Endothelial cell of umbilical vein (primary cell): Measurements from ENCODE around the gene TEKT5. TPM values are rescaled to one million over a fixed set of nuclear protein-coding genes. Genes with fewer than 3 reads are reported as not detected.

Experiments
- BruUV-seq: library from RNA; stranded (reverse); fragments of 400-500 nt; replicated peaks from 2 replicates; lab custom pipeline; 2021; lab: Mats Ljungman, UMichigan
- CTCF ChIA-PET: fragments of 300-600, 350-600 bp; sonication (Branson Sonifier 250); formaldehyde crosslinking; loops from one replicate; lab custom pipeline; 2021; ENCODE audit warnings: antibody characterized with exemption, inconsistent platforms; lab: Charles Lee
- POLR2A ChIA-PET: fragments of 300-600, 350-600 bp; sonication (Branson Sonifier 250); formaldehyde crosslinking; loops from one replicate; lab custom pipeline; 2021; ENCODE audit warnings: antibody characterized with exemption, inconsistent platforms; lab: Charles Lee
- DNase-seq: peaks from one replicate; pipeline ENCODE4 v3.0.0-alpha.2; 2011; ENCODE audit warnings: low read depth, low spot score
- FAIRE-seq: peaks from 2 replicates; lab custom pipeline; 2011; peaks lifted over from hg19 to GRCh38; lab: Jason Lieb, UNC
- H2AFZ ChIP-seq: 2 replicates; pipeline ENCODE4 v1.6.0; 2012; ENCODE audit warnings: low read depth, low read length, control low read depth, inconsistent platforms
- H3K27ac ChIP-seq: 2 replicates; pipeline ENCODE4 v1.5.1; 2011; ENCODE audit warnings: low read depth, mild to moderate bottlenecking, control low read depth, low read length, moderate library complexity; ENCODE audit not compliant: insufficient read depth
- H3K27me3 ChIP-seq, 2 experiments: 2 replicates each; pipeline versions ENCODE4 v1.6.0 to v1.6.1; 2011; ENCODE audit warnings: low read length in 2 of 2, mixed read lengths in 1 of 2; ENCODE audit not compliant: control insufficient read depth in 2 of 2, insufficient read depth in 2 of 2
- H3K36me3 ChIP-seq, 2 experiments: 2 replicates in 1 of 2; 3 replicates in 1 of 2; pipeline ENCODE4 v1.5.1; 2011; ENCODE audit warnings: low read length in 2 of 2, mild to moderate bottlenecking in 1 of 2, moderate library complexity in 1 of 2; ENCODE audit not compliant: control insufficient read depth in 2 of 2, insufficient read depth in 2 of 2; ENCODE audit errors: extremely low read depth in 1 of 2
- H3K4me1 ChIP-seq: 3 replicates; pipeline ENCODE4 v1.5.1; 2011; ENCODE audit warnings: mild to moderate bottlenecking, low read length; ENCODE audit not compliant: control insufficient read depth, insufficient read depth; ENCODE audit errors: extremely low read depth
- H3K4me2 ChIP-seq: 2 replicates; pipeline ENCODE4 v1.6.1; 2011; ENCODE audit warnings: low read length, control low read depth, mixed read lengths; ENCODE audit not compliant: insufficient read depth
- H3K4me3 ChIP-seq, 3 experiments: fragments of 200-600 bp in 1 of 3; sonication (generic), shearing (Covaris generic) in 1 of 3; replicated peaks in 1 of 3; 2 replicates each; pipeline ENCODE4 v1.5.1; 2011 to 2016; ENCODE audit warnings: control low read depth in 3 of 3, low read length in 3 of 3, mild to moderate bottlenecking in 2 of 3, inconsistent platforms in 1 of 3, low read depth in 1 of 3, moderate library complexity in 1 of 3; ENCODE audit not compliant: insufficient read depth in 1 of 3
- H3K79me2 ChIP-seq: 2 replicates; pipeline ENCODE4 v1.6.0; 2012; ENCODE audit warnings: low read length, inconsistent platforms; ENCODE audit not compliant: control insufficient read depth, insufficient read depth
- H3K9ac ChIP-seq: replicated peaks from 2 replicates; pipeline ENCODE3; 2011; ENCODE audit warnings: low read length, control low read depth; ENCODE audit not compliant: insufficient read depth; ENCODE audit errors: extremely low read depth
- H3K9me1 ChIP-seq: replicated peaks from 3 replicates; pipeline ENCODE4 v1.6.0; 2011; ENCODE audit warnings: mild to moderate bottlenecking, low read length; ENCODE audit not compliant: control insufficient read depth, insufficient read depth; ENCODE audit errors: extremely low read depth
- H3K9me3 ChIP-seq: replicated peaks from 2 replicates; pipeline ENCODE4 v1.5.1; 2012; ENCODE audit warnings: low read length, inconsistent platforms; ENCODE audit not compliant: control insufficient read depth, insufficient read depth
- H4K20me1 ChIP-seq: replicated peaks from 2 replicates; pipeline ENCODE3; 2011; ENCODE audit warnings: mild to moderate bottlenecking, low read length; ENCODE audit not compliant: control insufficient read depth, insufficient read depth; ENCODE audit errors: extremely low read depth
- CTCF ChIP-seq, 2 donors: IDR thresholded peaks; 1 replicate in 1 of 2; 2 replicates in 1 of 2; pipeline ENCODE4 v1.5.1; 2011; ENCODE audit warnings: low read length in 2 of 2, mild to moderate bottlenecking in 2 of 2, moderate library complexity in 2 of 2, control low read depth in 1 of 2, inconsistent platforms in 1 of 2, low read depth in 1 of 2; ENCODE audit not compliant: insufficient read depth in 1 of 2; ENCODE audit errors: extremely low read depth in 1 of 2
- EZH2 ChIP-seq: IDR thresholded peaks from 2 replicates; pipeline ENCODE4 v1.6.1; 2012; ENCODE audit warnings: borderline replicate concordance, low read depth, mild to moderate bottlenecking, moderate library complexity, low read length, inconsistent platforms; ENCODE audit not compliant: severe bottlenecking
- FOS ChIP-seq: IDR thresholded peaks from 2 replicates; pipeline ENCODE4 v1.6.1; 2011; ENCODE audit warnings: mild to moderate bottlenecking, low read length, moderate library complexity, borderline replicate concordance; ENCODE audit not compliant: insufficient read depth
- GATA2 ChIP-seq: IDR thresholded peaks from 2 replicates; pipeline ENCODE4 v1.7.0; 2011; ENCODE audit warnings: low read depth, mild to moderate bottlenecking, moderate library complexity, mixed read lengths, low read length; ENCODE audit not compliant: insufficient read length, insufficient read depth
- JUN ChIP-seq: IDR thresholded peaks from 2 replicates; pipeline ENCODE4 v1.6.1; 2011; ENCODE audit warnings: borderline replicate concordance, low read depth; ENCODE audit not compliant: insufficient read length, insufficient read depth
- MAX ChIP-seq: IDR thresholded peaks from 2 replicates; pipeline ENCODE4 v1.6.1; 2011; ENCODE audit not compliant: insufficient read depth, insufficient read length
- MYC ChIP-seq: IDR thresholded peaks from one replicate; pipeline ENCODE4 v1.6.1; 2011; ENCODE audit warnings: mild to moderate bottlenecking, low read depth, low read length
- POLR2A ChIP-seq: IDR thresholded peaks from 2 replicates; pipeline ENCODE4 v1.6.1; 2012; ENCODE audit warnings: low read depth, mild to moderate bottlenecking, control low read depth, low read length
- POLR2AphosphoS5 ChIP-seq: IDR thresholded peaks from 2 replicates; pipeline ENCODE4 v1.6.1; 2012; ENCODE audit warnings: low read depth, mild to moderate bottlenecking, control low read depth, low read length, moderate library complexity; ENCODE audit not compliant: insufficient read depth
- dilution Hi-C: fragments of 300-500 bp; cut with MboI; formaldehyde crosslinking; loops from one replicate; pipeline ENCODE4 v1.15.0; 2019; ENCODE audit warnings: low sequenced_read_pairs; ENCODE audit not compliant: extremely low pct_ligation_motif_present
- intact Hi-C: fragments of 100-400 bp; cut with micrococcal nuclease; formaldehyde crosslinking; loops from one replicate; pipeline ENCODE4 v1.10.0; 2022
- polyA plus RNA-seq, 4 experiments: library from polyadenylated mRNA; depleted of rRNA in 3 of 4; stranded (reverse) in 3 of 4; unstranded in 1 of 4; fragments of >200 nt; gene quantifications; 2 replicates each; pipeline versions ENCODE4 v1.2.1 to v1.2.3, GENCODE V29; 2011 to 2012; ENCODE audit warnings: missing spikeins in 1 of 4
- total RNA-seq: library from RNA; stranded (reverse); gene quantifications from 2 replicates; pipeline ENCODE4 v1.2.3, GENCODE V29; 2021

TEKT5 gene
- total and polyA plus RNA-seq, 2 donors (not counting 3 experiments of a cell fraction or from before 2014, with no cell fraction given), result not detected

- H3K36me3 ChIP-seq, result no peaks in the 10 kb centered on the region
- no TSS peak for BruUV-seq
- no peak overlapping the region for H3K27ac ChIP-seq
- POLR2A ChIA-PET, result no interaction called here
- H4K20me1 ChIP-seq, result no peaks in the 10 kb centered on the region
- no peaks in the 10 kb centered on the region for H3K9me1 ChIP-seq
- H2AFZ ChIP-seq, result no peak overlapping the region
- no peaks in the 10 kb centered on the region for H3K79me2 ChIP-seq
- intact Hi-C loops, result no loop called here
- CTCF ChIA-PET, result no interaction called here
- H3K4me2 ChIP-seq, result no peak overlapping the region
- no peaks in the 10 kb centered on the region for H3K4me1 ChIP-seq
- DNase-seq (no peak), FAIRE-seq (no peak)
- H3K27me3 ChIP-seq, result no peaks in the 10 kb centered on the region
- H3K9ac ChIP-seq, result no peak overlapping the region
- H3K4me3 ChIP-seq, result no peak overlapping the region
- TF ChIP-seq JUN (no peak), POLR2A (no peak), MAX (no peak)
- H3K9me3 ChIP-seq, result no peaks in the 10 kb centered on the region
- dilution Hi-C loops, result no loop called here
These were observed 85.9 kb downstream of the TEKT5 start for GRCh38 chr16:10608687-10609401.

GRCh38 chr16:10607157-10607556 lies 87.6 kb downstream of the TEKT5 start:
- H3K4me1 ChIP-seq, result no peaks in the 10 kb centered on the region
- no peak for DNase-seq
- H3K4me2 ChIP-seq, result no peak overlapping the region
- no peak overlapping the region for H3K4me3 ChIP-seq
- H3K79me2 ChIP-seq, result no peaks in the 10 kb centered on the region
- no peak overlapping the region for H3K9ac ChIP-seq
- no peaks in the 10 kb centered on the region for H4K20me1 ChIP-seq
- H2AFZ ChIP-seq, result no peak overlapping the region
- H3K9me3 ChIP-seq, result no peaks in the 10 kb centered on the region
- intact Hi-C loops, result no loop called here
- dilution Hi-C loops, result no loop called here
- no peaks in the 10 kb centered on the region for H3K36me3 ChIP-seq
- no peaks in the 10 kb centered on the region for H3K9me1 ChIP-seq
- H3K27ac ChIP-seq, result no peak overlapping the region
- H3K27me3 ChIP-seq, result no peaks in the 10 kb centered on the region
- POLR2A ChIA-PET, result no interaction called here
- CTCF ChIA-PET, result no interaction called here
- FAIRE-seq, result no peak
- BruUV-seq, result no TSS peak
- TF ChIP-seq POLR2A (no peak), FOS (no peak), MAX (no peak), GATA2 (no peak), MYC (no peak), POLR2AphosphoS5 (no peak), CTCF (IDR thresholded peaks at IDR 0.05; ENCODE audit: extremely low read depth in 1 of 2, insufficient read depth in 1 of 2, low read depth in 1 of 2, low read length in 2 of 2) (no peak), EZH2 (no peak), JUN (no peak)
